Progenitor cell of endocrine pancreas (in vitro differentiated cells): ENCODE measurements around the gene SRF. TPM values are rescaled to one million over a fixed set of nuclear protein-coding genes. Genes with fewer than 3 reads are reported as not detected.
"Not testable (repeated sequence)": the region's sequence is repeated elsewhere in the genome, so short reads cannot be mapped to it uniquely, and the experiment has no call there.

ENCODE experiments used
- DNase-seq: peaks from one replicate; pipeline ENCODE4 v3.0.0; 2021; ENCODE audit warnings: low spot score; ENCODE audit not compliant: unreplicated experiment
- H3K27ac Mint-ChIP-seq: 2 replicates; pipeline ENCODE4 v1.8.0; 2021; ENCODE audit warnings: mild to moderate bottlenecking, moderate library complexity, mixed read lengths
- H3K27me3 Mint-ChIP-seq: 2 replicates; pipeline ENCODE4 v1.8.0; 2021; ENCODE audit warnings: mixed read lengths
- H3K36me3 Mint-ChIP-seq: 2 replicates; pipeline ENCODE4 v1.8.0; 2022; ENCODE audit warnings: mixed read lengths; ENCODE audit not compliant: insufficient read depth
- H3K4me1 Mint-ChIP-seq: 2 replicates; pipeline ENCODE4 v1.8.0; 2021; ENCODE audit warnings: low read depth, mixed read lengths
- H3K4me3 Mint-ChIP-seq: 2 replicates; pipeline ENCODE4 v1.8.0; 2021; ENCODE audit warnings: low read depth, mild to moderate bottlenecking, moderate library complexity, mixed read lengths
- H3K9me3 Mint-ChIP-seq: 2 replicates; pipeline ENCODE4 v1.8.0; 2021; ENCODE audit warnings: low read depth, mixed read lengths
- CTCF ChIP-seq: fragments of 200-600 bp; sonication (generic); IDR thresholded peaks from one replicate; pipeline ENCODE4 v1.5.0; 2021; ENCODE audit warnings: antibody characterized with exemption, mild to moderate bottlenecking; ENCODE audit not compliant: unreplicated experiment
- total RNA-seq: library from RNA; stranded (reverse); gene quantifications from 2 replicates; pipeline ENCODE4 v1.2.1, GENCODE V29; 2021

SRF gene
- total RNA-seq, 1 donor from 2014 or later = 30.3 TPM

- no peak for DNase-seq
- Mint-ChIP-seq H3K27me3 (no peaks in the 10 kb centered on the region), H3K9me3 (no peaks in the 10 kb centered on the region), H3K4me1 (no peaks in the 10 kb centered on the region), H3K4me3 (no peak overlapping the region), H3K36me3 (peaks cover 1% of the 10 kb centered on the region), H3K27ac (no peak overlapping the region)
- peak; percentile 46 for TF ChIP-seq CTCF
Measured at GRCh38 chr6:43129434-43130194, 41.5 kb upstream of the SRF start.

GRCh38 chr6:43130429-43130828 lies 40.6 kb upstream of the SRF start:
- no peak for TF ChIP-seq CTCF
- Mint-ChIP-seq H3K27me3 (no peaks in the 10 kb centered on the region), H3K36me3 (peaks cover 1% of the 10 kb centered on the region), H3K4me3 (no peak overlapping the region), H3K9me3 (no peaks in the 10 kb centered on the region), H3K27ac (no peak overlapping the region), H3K4me1 (no peaks in the 10 kb centered on the region)
- no peak for DNase-seq

DNA sequence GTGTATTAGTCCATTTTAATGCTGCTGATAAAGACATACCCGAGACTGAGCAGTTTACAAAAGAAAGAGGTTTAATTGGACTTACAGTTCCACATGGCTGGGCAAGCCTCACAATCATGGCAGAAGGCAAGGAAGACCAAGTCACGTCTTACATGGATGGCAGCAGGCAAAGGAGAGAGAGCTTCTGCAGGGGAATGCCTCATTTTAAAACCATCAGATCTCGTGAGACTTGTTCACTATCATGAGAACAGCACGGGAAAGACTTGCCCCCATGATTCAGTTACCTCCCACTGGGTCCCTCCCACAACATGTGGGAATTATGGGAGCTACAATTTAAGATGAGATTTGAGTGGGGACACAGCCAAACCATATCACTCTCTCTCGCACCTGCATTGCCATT lies 39.7 kb upstream of the SRF start:
- not testable (repeated sequence) for H3K36me3 Mint-ChIP-seq, H3K27me3 Mint-ChIP-seq, H3K9me3 Mint-ChIP-seq, H3K27ac Mint-ChIP-seq, H3K4me3 Mint-ChIP-seq, H3K4me1 Mint-ChIP-seq, DNase-seq

GRCh38 chr6:43138267-43138666 lies 32.8 kb upstream of the SRF start:
- no peaks in the 10 kb centered on the region for H3K27me3 Mint-ChIP-seq
- DNase-seq = no peak
- no peaks in the 10 kb centered on the region for H3K9me3 Mint-ChIP-seq
- no peak overlapping the region for H3K4me3 Mint-ChIP-seq
- peaks cover 5% of the 10 kb centered on the region for H3K36me3 Mint-ChIP-seq
- H3K27ac Mint-ChIP-seq = no peak overlapping the region
- H3K4me1 Mint-ChIP-seq = peaks cover 3% of the 10 kb centered on the region
- TF ChIP-seq CTCF = no peak

DNA sequence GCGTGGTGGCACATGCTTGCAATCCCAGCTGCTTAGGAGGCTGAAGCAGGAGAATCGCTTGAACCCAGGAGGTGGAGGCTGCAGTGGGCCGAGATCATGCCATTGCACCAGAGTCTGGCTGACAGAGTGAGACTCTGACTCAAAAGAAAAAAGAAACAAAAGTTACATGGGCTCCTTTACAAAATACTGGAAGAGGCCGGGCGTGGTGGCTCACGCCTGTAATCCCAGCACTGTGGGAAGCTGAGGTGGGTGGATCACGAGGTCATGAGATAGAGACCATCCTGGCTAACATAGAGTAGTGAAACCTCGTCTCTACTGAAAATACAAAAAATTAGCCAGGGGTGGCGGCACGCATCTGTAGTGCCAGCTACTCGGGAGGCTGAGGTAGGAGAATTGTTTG lies 31.1 kb upstream of the SRF start:
- DNase-seq, H3K36me3 Mint-ChIP-seq, H3K4me1 Mint-ChIP-seq, H3K9me3 Mint-ChIP-seq, H3K4me3 Mint-ChIP-seq, H3K27me3 Mint-ChIP-seq: not testable (repeated sequence)
- peak overlapping the region; percentile 86 for H3K27ac Mint-ChIP-seq

DNA sequence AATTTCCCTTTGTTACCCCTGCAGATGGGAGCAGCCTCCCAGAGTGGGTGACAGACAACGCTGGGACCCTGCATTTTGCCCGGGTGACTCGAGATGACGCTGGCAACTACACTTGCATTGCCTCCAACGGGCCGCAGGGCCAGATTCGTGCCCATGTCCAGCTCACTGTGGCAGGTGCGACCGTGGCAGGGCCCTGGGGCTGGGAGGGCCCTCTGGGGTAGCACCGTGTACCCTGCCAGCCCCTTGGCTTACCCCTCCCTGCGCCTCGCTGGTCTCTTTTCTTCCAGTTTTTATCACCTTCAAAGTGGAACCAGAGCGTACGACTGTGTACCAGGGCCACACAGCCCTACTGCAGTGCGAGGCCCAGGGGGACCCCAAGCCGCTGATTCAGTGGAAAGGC lies 29.4 kb upstream of the SRF start:
- DNase-seq = no peak
- Mint-ChIP-seq H3K9me3 (no peaks in the 10 kb centered on the region), H3K27me3 (no peaks in the 10 kb centered on the region), H3K4me1 (peaks cover 5% of the 10 kb centered on the region), H3K4me3 (no peak overlapping the region), H3K36me3 (peaks cover 6% of the 10 kb centered on the region), H3K27ac (no peak overlapping the region)
- TF ChIP-seq CTCF = no peak
